G401 (cell line): ENCODE measurements around the gene RBM5. TPM values are rescaled to one million over a fixed set of nuclear protein-coding genes. Genes with fewer than 3 reads are reported as not detected.
A peak's percentile ranks its signal among the peaks of the same experiment; 100 is the strongest.
"Not testable (repeated sequence)": the region's sequence is repeated elsewhere in the genome, so short reads cannot be mapped to it uniquely, and the experiment has no call there.

Experiments used
- DNase-seq: peaks from one replicate; pipeline ENCODE4 v3.0.0-alpha.2; 2015; ENCODE audit warnings: low spot score
- in situ Hi-C: cut with HindIII; loops from 2 replicates; pipeline ENCODE4 v1.10.0; 2016; ENCODE audit warnings: low sequenced_read_pairs, mixed read lengths
- total RNA-seq: library from RNA; depleted of rRNA; stranded (reverse); fragments of >200 nt; shearing (Covaris generic); gene quantifications from 2 replicates; pipeline ENCODE4 v1.2.3, GENCODE V29; 2014; rRNA removed

The RBM5 gene
- total RNA-seq, result 94.0 and 125 TPM in 2 replicates

DNA sequence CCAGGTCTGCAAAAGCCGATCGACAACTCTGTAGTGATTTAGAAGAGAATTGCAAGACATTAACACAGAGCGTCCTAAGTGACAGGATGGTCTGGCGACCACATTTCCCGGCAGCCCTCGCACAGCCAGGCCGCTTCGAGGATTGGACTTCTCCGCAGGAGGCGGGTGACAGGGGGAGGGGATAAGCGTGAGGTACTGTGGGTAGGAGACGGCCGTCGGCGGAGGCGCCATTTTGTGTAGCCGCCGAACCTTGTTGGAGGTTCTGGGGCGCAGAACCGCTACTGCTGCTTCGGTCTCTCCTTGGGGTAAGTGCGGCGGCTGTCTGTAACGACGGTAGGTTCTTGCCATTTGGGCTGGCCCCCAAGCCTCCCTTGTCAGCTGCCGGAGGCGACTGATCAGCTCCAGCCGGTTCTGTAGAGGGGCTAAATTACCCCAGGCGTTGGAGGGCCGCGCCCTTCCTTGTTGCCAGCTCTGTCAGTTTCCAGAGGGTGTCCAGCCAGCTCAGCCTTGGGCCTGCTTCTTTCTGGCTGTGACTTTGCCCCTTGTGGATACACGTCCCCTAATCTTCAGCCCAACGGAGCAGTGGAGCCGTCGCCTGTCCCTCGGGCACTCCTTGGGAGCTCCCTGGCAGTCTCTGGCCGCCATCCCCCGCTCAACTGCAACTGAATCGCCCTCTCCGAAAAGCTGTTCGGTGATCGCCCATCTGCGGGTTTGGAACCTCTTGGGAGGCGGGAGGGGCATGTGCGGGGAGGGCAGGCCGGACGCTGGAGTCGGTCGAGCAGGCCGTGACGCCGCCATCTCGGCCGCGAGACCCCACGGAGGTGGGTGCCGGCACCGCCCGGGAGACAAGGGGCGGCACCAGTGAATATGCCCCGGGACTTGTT, at the start of gene RBM5:
Gene RBM5 (plus strand): TSS at position 195 of the 884 bp plus-strand sequence. CDS start 1,516 bp downstream, outside the sequence.
- DNase-seq, result peak; percentile 94
- in situ Hi-C loops, result no loop called here

DNA sequence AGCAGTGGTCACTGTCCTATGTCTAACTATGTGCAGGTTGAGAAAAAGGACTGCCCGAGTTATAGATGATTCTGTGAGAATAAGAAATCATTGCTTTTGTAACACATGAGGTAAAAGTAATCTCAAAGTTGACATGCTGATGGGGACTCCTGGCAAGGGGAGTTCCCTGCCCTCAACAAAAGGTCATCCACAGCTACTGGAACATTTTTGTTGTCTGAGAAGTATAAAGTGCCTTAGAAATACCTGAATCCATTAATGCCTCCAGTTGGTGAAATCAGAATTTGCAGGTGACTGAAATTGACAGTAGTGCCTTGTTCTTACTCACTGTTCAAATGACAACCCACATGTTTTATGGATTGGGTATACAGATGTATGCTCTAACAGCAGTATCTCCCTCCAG, 43.7 kb upstream of the RBM5 start:
- in situ Hi-C loops, result no loop called here
- DNase-seq, result no peak

DNA sequence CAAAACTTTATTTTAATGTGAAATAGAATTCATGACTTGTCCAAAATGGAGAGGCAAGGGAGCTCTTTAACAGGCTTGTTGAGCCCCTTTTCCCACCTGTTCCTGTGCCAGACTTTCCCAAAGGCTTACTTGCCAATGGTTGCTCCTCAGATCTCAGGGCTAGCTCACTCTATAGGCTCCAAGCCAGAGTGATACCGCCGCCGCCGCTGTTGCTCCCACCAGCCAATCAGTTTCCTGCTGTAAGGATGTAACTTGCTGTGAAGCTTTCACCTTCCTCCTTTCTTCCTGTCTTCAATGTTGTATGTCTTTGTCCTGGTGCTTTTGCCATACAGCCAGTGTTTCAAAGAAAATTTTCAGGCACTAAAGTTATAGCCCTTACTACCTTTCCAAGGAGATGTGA, 41.3 kb upstream of the RBM5 start:
- in situ Hi-C loops, result no loop called here
- no peak for DNase-seq

DNA sequence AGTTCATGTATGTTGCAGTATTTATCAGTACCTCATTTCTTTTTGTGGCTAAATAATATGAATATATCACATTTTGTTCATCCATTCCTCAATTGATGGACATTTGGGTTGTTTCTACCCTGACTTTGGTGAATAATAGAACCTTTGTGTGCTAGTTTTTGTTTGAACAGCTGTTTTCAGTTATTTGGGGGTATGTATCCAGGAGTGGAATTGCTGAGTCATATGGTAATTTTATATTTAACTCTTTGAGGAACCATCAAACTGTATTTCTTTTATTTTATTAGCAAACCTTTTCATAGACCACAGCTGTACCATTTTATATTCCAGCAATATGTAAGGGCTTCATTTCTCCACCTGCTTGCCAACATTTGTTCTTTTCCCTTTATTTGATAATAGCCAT, 38.4 kb upstream of the RBM5 start:
- in situ Hi-C loops, result no loop called here
- no peak for DNase-seq

DNA sequence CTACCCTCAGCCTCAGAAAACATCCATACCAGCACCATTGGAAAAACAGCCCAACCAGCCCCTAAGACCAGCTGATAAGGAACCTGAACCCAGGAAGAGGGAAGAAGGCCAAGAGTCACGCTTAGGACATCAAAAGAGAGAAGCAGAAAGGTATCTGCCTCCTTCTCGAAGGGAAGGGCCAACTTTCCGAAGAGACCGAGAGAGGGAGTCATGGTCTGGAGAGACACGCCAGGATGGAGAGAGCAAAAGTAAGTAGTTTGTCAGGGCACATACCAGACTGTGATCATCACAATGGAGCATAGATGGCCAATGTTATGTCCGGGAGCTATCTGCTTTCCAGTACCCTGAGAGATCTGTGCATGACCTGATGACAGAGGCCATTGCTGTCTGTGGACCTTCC, 31.0 kb upstream of the RBM5 start:
- in situ Hi-C loops, result no loop called here
- no peak for DNase-seq

DNA sequence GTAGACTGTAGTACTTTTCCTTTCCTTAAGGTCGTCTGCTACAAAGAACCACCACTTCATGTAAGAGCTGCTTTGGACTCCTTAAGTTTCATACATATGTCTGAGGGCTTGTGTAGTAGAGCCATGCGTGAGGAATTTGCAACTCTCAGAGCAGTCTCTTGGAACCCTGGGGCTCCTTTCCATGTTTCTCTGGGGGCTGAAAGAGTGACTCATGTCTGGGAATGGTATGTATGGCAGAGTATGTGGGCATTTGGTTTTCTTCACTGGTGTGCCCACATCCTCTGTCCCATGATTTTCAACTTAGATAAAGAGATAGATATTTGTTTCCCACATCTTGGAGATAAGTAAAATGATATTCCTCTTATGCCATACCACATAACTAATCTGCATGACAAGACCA, 20.6 kb upstream of the RBM5 start:
- in situ Hi-C loops, result no loop called here
- DNase-seq, result no peak

DNA sequence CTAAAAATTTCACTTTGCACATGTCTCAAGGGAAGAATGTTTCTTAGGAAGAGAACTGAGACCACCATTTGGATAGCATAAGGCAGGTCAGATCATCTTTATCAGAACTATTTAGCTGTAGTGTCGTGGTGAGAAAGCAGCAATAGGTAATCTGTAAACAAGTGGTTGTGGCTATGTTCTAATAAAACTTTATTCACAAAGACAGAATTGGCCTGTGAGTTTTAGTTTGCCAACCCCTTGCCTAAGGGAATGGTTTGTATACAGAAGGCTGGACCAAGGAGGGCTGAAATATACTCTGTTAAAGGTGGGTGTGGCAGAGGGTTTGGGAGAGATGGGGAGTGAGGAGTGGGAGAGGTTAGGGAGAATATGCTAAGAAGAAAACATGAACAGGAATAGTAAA, 10.6 kb upstream of the RBM5 start:
- no peak for DNase-seq

DNA sequence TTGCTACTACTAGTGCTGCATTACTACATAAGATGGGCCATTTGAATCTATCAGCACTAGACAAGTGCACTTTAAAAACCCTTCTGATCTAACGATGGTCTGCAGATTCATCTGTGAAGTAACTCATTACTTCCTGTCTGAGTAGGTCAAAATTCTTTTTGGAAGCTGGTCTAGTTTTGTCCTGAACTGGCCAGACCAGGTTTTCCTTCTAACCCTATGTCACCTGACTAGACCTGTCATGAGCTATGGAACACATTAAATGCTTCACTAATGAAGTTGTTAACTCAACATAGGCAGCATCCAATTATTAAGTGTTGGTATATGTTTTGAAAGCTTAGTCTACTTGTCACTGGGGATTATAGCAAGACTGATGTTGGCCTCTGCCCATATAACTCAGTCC, 10.1 kb upstream of the RBM5 start:
- in situ Hi-C loops, result no loop called here

More for the DNA sequence above, 10.6 kb upstream of the RBM5 start:
- in situ Hi-C loops, result no loop called here

DNA sequence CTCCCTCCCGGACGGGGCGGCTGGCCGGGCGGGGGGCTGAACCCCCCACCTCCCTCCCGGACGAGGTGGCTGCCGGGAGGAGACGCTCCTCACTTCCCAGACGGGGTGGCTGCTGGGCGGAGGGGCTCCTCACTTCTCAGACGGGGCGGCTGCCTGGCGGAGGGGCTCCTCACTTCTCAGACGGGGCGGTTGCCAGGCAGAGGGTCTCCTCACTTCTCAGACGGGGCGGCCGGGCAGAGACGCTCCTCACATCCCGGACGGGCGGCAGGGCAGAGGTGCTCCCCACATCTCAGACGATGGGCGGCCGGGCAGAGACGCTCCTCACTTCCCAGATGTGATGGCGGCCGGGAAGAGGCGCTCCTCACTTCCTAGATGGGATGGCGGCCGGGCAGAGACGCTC, 3.8 kb upstream of the RBM5 start:
- in situ Hi-C loops, DNase-seq: not testable (repeated sequence)

More for the DNA sequence above, 10.1 kb upstream of the RBM5 start:
- DNase-seq, result no peak

DNA sequence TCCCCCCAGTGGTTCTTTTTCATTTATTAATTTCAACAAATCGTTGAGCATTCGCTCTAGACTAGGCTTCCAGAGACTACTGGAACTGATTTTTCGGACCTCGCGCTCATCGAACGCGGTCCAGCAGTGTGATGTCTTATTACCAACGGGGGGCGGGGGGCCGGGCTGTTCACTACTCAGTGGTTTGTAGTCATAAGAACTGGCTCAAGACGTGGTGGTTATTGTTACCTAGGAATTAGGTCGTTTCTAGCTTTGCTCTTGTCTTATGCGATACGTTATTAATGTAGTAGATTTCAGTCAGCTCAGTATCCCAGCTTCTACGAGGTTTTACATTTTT, 858 bp downstream of the RBM5 start:
- no peak for DNase-seq
- in situ Hi-C loops, result no loop called here

DNA sequence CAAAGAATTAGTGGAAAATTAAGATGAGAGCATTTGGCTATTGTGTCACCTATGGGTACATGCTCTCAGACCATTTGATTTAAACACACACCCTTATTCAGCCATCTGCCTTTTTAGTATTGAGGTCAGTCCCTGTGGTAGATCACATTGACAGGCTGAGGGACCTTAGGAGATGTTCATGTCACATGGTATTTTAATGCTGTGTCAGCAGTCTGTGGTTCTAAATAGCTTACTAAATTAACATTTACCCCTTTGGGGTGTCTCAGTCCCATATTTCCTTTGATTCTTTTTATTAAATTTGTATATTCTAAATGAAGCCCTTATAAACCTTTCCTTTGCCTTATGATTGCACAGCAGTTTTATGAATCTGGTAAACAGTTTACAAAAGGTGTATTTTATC, 2.3 kb downstream of the RBM5 start:
- in situ Hi-C loops, result no loop called here

DNA sequence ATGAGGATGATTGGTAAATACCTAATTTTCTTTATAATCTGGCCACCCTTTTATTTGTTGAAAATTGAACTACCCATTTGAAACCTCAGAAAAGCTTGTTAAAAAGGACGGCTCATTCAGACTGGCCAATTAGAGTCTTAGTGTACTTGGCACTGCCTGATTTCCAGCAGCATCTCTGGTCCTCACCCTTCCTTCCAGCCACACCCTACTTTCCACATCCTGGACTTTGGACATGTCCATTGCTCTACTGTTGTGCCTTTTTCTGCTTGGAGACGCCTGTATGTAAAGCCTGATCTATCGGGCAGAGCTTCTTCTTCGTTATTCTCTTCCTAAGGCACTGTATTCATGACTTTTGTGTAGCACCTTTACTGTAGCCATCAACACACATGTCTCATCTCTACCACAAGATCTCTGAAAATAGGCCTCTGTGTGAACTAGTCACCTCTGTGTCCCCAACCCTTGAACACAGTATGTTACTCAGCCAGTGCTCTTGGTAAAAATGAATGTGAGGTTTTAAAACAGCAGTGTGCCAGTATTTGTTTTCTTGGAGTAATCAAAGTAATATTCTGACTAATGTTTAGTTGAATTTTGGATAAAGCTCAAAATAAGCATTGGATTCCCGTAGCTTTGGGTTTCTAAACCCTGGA, 6.8 kb downstream of the RBM5 start:
- DNase-seq, result no peak
- in situ Hi-C loops, result no loop called here

More for the DNA sequence above, 2.3 kb downstream of the RBM5 start:
- no peak for DNase-seq

DNA sequence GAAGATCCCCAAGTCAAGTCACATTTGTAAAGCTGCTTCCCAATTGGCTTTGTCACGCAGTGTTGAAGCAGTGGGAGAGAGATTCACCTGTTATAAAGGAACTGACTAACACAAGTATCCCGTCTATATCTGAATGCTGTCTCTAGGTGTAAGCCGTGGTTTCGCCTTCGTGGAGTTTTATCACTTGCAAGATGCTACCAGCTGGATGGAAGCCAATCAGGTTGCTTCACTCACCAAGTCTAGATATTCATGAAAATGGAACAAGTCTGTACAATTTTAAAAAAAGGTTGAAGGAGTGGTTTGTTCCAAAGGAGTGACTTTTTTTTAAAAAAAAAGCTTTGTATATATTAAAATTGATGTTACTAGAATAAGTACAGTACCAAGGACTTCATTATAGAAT, 11.7 kb downstream of the RBM5 start:
- in situ Hi-C loops, result no loop called here
- DNase-seq, result no peak

DNA sequence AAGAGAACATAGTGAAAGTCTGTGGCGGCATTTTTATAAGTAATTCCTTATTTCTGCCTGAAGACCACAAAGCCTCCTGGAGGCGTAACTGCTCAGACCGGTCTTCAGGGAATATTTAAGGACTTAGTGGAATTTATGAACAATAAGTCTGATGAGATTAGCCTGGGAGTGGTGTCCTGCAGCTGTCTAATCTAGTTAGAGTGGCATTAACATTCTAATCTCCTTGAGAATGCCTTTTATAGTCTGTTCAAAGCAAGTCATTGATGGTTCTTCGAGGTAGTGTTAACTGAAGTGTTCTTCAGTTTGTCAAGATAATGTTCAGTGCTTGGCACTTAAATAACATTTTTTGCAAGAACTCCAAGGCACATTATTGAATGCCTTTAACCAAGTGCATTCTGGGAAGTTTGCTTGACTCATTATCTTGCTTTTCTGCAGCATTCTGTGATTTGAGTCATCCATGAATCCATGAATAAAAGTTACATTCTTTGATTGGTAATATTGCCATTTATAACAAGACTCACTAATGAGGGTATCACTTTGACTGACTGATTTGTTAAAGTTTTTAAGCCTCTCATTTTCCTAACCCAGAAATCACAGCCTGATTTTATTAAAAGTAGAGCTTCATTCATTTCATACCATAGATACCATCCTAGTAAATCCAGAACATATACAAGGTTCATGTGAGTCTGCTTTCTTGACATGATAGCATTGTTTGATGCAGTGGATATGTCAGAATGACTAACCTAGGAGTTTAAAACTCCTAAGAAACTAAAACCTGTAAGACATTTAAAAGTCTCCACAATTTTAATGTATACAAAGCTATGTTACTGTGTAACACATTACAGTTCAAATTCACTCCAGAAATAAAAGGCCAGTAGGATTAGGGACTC, 12.5 kb downstream of the RBM5 start:
- in situ Hi-C loops, result no loop called here
- DNase-seq, result no peak

DNA sequence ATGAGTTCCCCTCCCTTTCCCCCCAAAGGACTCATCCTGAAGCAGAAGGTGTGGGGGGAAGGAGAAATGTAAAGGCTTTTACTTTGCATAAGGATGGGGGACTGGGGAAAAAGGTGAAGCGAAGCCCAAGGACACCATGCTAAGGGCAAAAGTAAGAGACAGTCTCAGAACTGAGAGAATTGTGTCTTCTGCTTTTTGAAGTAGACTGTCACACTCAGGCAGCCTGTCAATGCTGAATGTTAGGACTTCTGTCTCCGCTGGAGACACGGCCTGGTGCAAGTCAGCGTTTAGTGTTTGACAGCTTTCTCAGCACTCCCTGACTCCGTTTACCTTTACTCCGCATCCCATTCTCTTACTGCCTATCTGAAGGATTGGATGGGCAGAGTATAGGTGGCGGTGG, 13.8 kb downstream of the RBM5 start:
- in situ Hi-C loops, result no loop called here
- DNase-seq, result no peak

DNA sequence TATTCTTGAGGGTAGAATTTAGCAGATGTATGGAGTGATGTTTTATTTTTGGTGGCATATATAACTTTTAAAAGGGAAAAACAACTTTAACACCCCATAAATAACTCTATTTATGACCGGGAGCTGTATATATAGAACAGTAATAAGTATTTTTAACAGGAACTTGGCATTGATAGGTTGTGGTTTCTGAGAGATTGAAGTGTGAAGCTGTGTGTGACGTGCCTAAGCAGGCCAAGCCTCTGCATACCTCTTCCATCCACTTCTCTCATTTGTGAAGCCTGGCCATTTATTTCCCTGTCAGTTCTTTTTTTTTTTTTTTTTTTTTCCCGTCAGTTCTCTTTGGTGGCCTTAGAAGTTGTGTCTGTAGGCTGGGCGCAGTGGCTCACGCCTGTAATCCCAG, 23.0 kb downstream of the RBM5 start:
- in situ Hi-C loops, result loop anchor here (5.0 kb wide), 1 partner anchor 71 kb away; no protein-coding TSS in a partner anchor

DNA sequence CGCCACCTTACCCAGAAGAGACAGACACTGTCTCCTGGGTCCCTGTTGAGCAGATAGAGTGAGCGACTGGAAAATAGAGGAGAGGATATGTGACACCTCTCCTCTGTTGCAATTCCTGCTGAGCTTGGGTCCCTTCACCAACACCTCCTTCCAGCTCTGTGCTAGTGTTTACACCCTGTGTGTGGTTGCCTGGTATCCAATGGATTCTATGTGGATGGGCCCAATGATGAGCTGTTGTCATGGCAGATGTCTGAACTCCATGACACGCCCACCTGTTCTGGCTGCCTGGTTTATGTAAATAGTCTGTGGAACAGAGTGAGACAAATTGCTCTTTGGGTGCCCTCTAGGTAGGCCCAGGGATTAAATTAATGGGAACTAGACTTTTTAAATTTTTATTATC, 23.7 kb downstream of the RBM5 start:
- DNase-seq, result no peak
- in situ Hi-C loops, result loop anchor here (5.0 kb wide), 1 partner anchor 70 kb away; no protein-coding TSS in a partner anchor

More for the DNA sequence above, 23.0 kb downstream of the RBM5 start:
- DNase-seq, result no peak

DNA sequence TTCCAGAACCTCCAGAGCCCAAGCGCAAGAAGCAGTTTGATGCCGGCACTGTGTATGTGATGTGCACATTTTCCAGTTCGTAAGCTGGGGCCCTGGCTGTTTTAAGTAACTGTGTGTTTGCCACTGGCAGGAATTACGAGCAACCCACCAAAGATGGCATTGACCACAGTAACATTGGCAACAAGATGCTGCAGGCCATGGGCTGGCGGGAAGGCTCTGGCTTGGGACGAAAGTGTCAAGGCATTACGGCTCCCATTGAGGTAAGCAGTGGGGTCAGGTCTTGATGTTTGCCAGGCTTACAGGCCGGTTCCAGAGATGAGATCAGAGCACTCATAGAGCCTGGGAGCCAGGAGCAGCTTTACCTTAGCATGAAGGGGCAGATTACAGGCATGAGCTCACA, 28.4 kb downstream of the RBM5 start:
- in situ Hi-C loops, result no loop called here
- no peak for DNase-seq

DNA sequence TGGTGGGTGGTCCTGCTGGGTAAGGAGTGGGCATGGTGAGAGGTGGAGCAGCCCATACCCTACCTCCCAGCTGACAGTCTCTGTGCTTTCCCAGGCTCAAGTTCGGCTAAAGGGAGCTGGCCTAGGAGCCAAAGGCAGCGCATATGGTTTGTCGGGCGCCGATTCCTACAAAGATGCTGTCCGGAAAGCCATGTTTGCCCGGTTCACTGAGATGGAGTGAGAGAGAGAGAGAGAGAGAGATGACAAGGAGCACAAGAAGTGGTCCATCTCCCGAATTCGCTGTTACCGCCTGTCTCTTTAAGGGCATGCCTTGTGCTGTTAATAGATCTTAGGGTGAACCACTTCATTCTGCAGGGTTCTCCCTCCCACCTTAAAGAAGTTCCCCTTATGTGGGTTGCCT, 29.5 kb downstream of the RBM5 start:
- no peak for DNase-seq
- in situ Hi-C loops, result no loop called here

DNA sequence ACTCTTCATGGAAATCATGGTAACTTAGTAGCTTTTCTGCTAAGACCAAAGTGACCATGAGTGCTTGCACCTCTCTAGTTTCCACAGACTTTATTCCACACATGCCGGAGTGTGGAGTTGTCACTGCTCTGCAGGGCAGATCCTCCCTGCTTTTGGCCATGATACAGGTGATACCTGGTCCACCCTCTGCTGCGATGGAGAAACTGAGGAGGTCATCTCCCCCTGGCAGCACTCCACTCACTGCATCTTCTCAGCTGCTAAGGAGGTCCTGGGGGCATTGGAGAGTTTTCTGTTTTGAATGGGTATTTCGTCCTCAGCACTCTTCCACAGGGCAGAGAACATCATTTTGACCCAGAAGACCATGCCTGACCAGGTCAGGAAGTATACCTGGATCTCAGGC, 31.1 kb downstream of the RBM5 start:
- DNase-seq, result no peak
- in situ Hi-C loops, result no loop called here
